OCI-LY1 (cell line): ENCODE results near the gene SUSD3.
"Not testable (repeated sequence)": the region's sequence is repeated elsewhere in the genome, so short reads cannot be mapped to it uniquely, and the experiment has no call there.

ENCODE experiments used
- CTCF ChIP-seq: fragments of 200-600 bp; sonication (generic), shearing (Covaris generic); IDR thresholded peaks from 2 replicates; pipeline ENCODE4 v1.5.1; 2017; ENCODE audit warnings: mild to moderate bottlenecking, antibody characterized with exemption, low read length, moderate library complexity, mixed read lengths
- EZH2 ChIP-seq: fragments of 200-600 bp; sonication (generic), shearing (Covaris generic); IDR thresholded peaks from 2 replicates; pipeline ENCODE4 v1.8.0; 2017; ENCODE audit warnings: borderline replicate concordance, mixed run types, mild to moderate bottlenecking, antibody characterized with exemption, low read length, moderate library complexity, mixed read lengths

GRCh38 chr9:93101086-93101485 is 42.6 kb downstream of the SUSD3 start:
- not testable (repeated sequence) for TF ChIP-seq CTCF, EZH2
